Upper lobe of left lung (tissue), 4 donors: ENCODE results near the gene ACR.

Source experiments
- EP300 ChIP-seq, 4 donors: sonication (generic); formaldehyde crosslinking; IDR thresholded peaks; one replicate each; pipeline ENCODE4 v1.5.1; 2017; ENCODE audit warnings: antibody characterized with exemption in 4 of 4, control low read depth in 2 of 4
- TF ChIP-seq, protein P1 (sequence below), 6 experiments: fragments of 450-650 bp in 4 of 6; fragments of 200-600 bp in 2 of 6; sonication (generic) in 2 of 6; IDR thresholded peaks; one replicate each; pipeline ENCODE4 v1.5.1; 2016 to 2019; ENCODE audit warnings: antibody characterized with exemption in 6 of 6

DNA sequence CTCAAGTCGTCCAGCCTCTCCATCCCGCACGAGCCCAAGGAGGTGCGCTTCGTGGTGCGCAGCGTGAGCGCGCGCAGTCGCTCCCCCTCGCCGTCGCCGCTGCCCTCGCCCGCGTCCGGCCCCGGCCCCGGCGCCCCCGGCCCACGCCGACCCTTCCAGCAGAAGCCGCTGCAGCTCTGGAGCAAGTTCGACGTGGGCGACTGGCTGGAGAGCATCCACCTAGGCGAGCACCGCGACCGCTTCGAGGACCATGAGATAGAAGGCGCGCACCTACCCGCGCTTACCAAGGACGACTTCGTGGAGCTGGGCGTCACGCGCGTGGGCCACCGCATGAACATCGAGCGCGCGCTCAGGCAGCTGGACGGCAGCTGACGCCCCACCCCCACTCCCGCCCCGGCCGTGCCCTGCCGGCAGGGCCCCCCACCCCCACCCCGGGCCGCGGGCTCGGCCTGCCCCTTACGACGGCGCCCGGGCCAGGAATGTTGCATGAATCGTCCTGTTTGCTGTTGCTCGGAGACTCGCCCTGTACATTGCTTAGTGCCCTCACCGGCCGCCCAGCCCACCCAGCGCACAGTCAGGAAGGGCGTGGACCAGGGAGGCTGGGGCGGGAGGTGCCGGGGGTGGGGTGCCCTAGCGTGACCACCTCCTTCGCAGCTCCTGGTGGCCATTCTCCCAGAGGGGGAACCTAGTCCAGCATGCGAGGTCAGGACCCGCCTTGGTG lies 6.9 kb upstream of the ACR start:
- TF ChIP-seq, protein P1, sequence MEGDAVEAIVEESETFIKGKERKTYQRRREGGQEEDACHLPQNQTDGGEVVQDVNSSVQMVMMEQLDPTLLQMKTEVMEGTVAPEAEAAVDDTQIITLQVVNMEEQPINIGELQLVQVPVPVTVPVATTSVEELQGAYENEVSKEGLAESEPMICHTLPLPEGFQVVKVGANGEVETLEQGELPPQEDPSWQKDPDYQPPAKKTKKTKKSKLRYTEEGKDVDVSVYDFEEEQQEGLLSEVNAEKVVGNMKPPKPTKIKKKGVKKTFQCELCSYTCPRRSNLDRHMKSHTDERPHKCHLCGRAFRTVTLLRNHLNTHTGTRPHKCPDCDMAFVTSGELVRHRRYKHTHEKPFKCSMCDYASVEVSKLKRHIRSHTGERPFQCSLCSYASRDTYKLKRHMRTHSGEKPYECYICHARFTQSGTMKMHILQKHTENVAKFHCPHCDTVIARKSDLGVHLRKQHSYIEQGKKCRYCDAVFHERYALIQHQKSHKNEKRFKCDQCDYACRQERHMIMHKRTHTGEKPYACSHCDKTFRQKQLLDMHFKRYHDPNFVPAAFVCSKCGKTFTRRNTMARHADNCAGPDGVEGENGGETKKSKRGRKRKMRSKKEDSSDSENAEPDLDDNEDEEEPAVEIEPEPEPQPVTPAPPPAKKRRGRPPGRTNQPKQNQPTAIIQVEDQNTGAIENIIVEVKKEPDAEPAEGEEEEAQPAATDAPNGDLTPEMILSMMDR (IDR thresholded peaks at IDR 0.05), result no peak
- no peak for TF ChIP-seq EP300 (IDR thresholded peaks at IDR 0.05)
